H1 (cell line): ENCODE data around the gene DAZAP1. TPM values are rescaled to one million over a fixed set of nuclear protein-coding genes. Genes with fewer than 3 reads are reported as not detected.
A peak's percentile ranks its signal among the peaks of the same experiment; 100 is the strongest.

Experiments
- CREB1 ChIP-seq: IDR thresholded peaks from 2 replicates; pipeline ENCODE4 v1.6.1; 2012; ENCODE audit warnings: inconsistent platforms
- EP300 ChIP-seq, 2 experiments: IDR thresholded peaks; 1 replicate in 1 of 2; 2 replicates in 1 of 2; pipeline ENCODE4 v1.6.1; 2011 to 2012; ENCODE audit warnings: low read depth in 2 of 2, low read length in 2 of 2, mild to moderate bottlenecking in 2 of 2, borderline replicate concordance in 1 of 2, inconsistent platforms in 1 of 2, moderate library complexity in 1 of 2
- JUND ChIP-seq: IDR thresholded peaks from 2 replicates; pipeline ENCODE4 v1.6.1; 2011; ENCODE audit warnings: mild to moderate bottlenecking, improper control_type of control experiment, low read length
- SIRT6 ChIP-seq: IDR thresholded peaks from one replicate; pipeline ENCODE4 v1.7.1; 2012; ENCODE audit warnings: low read length, inconsistent platforms
- TEAD4 ChIP-seq: IDR thresholded peaks from 2 replicates; pipeline ENCODE4 v1.6.1; 2012; ENCODE audit warnings: low read depth, low read length, inconsistent platforms, mixed read lengths
- YY1 ChIP-seq: IDR thresholded peaks from 2 replicates; pipeline ENCODE4 v1.6.1; 2011; ENCODE audit warnings: low read depth, mild to moderate bottlenecking, low read length
- polyA plus RNA-seq, 7 experiments: library from polyadenylated mRNA; depleted of rRNA in 3 of 7; stranded (reverse) in 5 of 7; unstranded in 2 of 7; fragments of >200 nt in 5 of 7; fragments of 200-250 nt in 2 of 7; gene quantifications; 1 replicate in 5 of 7; 2 replicates in 1 of 7; 4 replicates in 1 of 7; pipeline versions ENCODE4 v1.2.1 to v1.2.3, GENCODE V29; 2011 to 2013; ENCODE audit warnings: missing spikeins in 2 of 7, mixed read lengths in 2 of 7
- total RNA-seq: library from RNA; stranded (reverse); fragmentation: NEBNext Ultra II Directional; extraction: Animal tissue kit (Norgen Biotek cat#: 25700); gene quantifications from 2 replicates; pipeline ENCODE4 v1.2.1, GENCODE V29; 2021
- TF ChIP-seq, protein P1 (sequence below): IDR thresholded peaks from 2 replicates; pipeline ENCODE4 v1.6.1; 2012; ENCODE audit warnings: low read length, inconsistent platforms
- TF ChIP-seq, protein P2 (sequence below): fragments of 300-600 bp; sonication (generic); IDR thresholded peaks from 2 replicates; pipeline ENCODE4 v1.7.1; 2012; ENCODE audit warnings: low read length, moderate library complexity, mild to moderate bottlenecking, inconsistent platforms; ENCODE audit not compliant: insufficient replicate concordance

The DAZAP1 gene
- total and polyA plus RNA-seq, 2 of the 8 experiments (the other 6 are each of a cell fraction or from before 2014, with no cell fraction given) = 79.6 to 341 TPM

DNA sequence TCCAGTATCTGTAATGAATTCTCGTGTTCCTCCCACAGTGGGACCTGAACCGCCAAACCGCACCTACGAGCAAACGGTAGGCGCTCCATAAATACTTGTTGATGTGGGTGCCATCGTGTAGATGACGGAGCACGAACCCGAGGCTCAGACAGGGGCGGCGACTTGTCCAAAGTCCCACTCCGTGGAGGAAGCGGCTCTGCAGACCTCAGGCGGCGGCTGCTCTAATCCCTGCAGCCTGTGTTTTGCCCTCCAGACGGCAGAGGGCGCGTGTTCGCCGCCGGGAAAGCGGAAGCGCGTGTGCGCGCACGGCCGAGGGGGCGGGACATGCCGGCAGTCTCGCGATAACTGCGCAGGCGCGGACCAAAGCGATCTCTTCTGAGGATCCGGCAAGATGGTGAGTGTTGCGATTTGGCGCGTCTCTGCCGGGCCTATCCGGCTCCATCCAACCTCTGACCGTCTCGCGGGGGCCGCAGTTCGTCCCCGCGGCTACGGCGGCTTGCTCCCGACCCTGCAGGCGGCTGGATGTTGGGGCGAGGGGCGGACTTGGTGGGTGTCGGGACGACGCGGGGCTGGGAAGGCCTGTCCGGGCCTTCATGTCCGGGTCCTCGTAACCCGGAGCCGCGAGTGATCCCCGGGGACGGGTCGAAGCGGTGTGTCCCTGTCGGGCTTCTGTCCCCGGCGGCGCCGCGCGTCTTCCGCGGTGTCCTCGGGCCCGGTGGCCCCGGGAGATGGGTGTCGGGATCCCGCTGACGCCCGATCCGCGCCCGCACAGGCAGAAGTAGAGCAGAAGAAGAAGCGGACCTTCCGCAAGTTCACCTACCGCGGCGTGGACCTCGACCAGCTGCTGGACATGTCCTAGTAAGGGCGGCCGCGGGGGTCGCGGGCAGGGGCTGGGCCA lies 30.9 kb downstream of the DAZAP1 start, which contains the start of gene RPS15 (continued):
- no peak for TF ChIP-seq SIRT6
- peak; percentile 69; the same call in 1 of the 2 replicates for TF ChIP-seq JUND
- TF ChIP-seq TEAD4 = 0 out of 2 replicates have a peak, but pooled peaks have one; percentile 9
- TF ChIP-seq, protein P1, sequence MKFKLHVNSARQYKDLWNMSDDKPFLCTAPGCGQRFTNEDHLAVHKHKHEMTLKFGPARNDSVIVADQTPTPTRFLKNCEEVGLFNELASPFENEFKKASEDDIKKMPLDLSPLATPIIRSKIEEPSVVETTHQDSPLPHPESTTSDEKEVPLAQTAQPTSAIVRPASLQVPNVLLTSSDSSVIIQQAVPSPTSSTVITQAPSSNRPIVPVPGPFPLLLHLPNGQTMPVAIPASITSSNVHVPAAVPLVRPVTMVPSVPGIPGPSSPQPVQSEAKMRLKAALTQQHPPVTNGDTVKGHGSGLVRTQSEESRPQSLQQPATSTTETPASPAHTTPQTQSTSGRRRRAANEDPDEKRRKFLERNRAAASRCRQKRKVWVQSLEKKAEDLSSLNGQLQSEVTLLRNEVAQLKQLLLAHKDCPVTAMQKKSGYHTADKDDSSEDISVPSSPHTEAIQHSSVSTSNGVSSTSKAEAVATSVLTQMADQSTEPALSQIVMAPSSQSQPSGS = no peak; the same call in 1 of the 2 replicates
- TF ChIP-seq YY1 = peak; percentile 82
- TF ChIP-seq, protein P2, sequence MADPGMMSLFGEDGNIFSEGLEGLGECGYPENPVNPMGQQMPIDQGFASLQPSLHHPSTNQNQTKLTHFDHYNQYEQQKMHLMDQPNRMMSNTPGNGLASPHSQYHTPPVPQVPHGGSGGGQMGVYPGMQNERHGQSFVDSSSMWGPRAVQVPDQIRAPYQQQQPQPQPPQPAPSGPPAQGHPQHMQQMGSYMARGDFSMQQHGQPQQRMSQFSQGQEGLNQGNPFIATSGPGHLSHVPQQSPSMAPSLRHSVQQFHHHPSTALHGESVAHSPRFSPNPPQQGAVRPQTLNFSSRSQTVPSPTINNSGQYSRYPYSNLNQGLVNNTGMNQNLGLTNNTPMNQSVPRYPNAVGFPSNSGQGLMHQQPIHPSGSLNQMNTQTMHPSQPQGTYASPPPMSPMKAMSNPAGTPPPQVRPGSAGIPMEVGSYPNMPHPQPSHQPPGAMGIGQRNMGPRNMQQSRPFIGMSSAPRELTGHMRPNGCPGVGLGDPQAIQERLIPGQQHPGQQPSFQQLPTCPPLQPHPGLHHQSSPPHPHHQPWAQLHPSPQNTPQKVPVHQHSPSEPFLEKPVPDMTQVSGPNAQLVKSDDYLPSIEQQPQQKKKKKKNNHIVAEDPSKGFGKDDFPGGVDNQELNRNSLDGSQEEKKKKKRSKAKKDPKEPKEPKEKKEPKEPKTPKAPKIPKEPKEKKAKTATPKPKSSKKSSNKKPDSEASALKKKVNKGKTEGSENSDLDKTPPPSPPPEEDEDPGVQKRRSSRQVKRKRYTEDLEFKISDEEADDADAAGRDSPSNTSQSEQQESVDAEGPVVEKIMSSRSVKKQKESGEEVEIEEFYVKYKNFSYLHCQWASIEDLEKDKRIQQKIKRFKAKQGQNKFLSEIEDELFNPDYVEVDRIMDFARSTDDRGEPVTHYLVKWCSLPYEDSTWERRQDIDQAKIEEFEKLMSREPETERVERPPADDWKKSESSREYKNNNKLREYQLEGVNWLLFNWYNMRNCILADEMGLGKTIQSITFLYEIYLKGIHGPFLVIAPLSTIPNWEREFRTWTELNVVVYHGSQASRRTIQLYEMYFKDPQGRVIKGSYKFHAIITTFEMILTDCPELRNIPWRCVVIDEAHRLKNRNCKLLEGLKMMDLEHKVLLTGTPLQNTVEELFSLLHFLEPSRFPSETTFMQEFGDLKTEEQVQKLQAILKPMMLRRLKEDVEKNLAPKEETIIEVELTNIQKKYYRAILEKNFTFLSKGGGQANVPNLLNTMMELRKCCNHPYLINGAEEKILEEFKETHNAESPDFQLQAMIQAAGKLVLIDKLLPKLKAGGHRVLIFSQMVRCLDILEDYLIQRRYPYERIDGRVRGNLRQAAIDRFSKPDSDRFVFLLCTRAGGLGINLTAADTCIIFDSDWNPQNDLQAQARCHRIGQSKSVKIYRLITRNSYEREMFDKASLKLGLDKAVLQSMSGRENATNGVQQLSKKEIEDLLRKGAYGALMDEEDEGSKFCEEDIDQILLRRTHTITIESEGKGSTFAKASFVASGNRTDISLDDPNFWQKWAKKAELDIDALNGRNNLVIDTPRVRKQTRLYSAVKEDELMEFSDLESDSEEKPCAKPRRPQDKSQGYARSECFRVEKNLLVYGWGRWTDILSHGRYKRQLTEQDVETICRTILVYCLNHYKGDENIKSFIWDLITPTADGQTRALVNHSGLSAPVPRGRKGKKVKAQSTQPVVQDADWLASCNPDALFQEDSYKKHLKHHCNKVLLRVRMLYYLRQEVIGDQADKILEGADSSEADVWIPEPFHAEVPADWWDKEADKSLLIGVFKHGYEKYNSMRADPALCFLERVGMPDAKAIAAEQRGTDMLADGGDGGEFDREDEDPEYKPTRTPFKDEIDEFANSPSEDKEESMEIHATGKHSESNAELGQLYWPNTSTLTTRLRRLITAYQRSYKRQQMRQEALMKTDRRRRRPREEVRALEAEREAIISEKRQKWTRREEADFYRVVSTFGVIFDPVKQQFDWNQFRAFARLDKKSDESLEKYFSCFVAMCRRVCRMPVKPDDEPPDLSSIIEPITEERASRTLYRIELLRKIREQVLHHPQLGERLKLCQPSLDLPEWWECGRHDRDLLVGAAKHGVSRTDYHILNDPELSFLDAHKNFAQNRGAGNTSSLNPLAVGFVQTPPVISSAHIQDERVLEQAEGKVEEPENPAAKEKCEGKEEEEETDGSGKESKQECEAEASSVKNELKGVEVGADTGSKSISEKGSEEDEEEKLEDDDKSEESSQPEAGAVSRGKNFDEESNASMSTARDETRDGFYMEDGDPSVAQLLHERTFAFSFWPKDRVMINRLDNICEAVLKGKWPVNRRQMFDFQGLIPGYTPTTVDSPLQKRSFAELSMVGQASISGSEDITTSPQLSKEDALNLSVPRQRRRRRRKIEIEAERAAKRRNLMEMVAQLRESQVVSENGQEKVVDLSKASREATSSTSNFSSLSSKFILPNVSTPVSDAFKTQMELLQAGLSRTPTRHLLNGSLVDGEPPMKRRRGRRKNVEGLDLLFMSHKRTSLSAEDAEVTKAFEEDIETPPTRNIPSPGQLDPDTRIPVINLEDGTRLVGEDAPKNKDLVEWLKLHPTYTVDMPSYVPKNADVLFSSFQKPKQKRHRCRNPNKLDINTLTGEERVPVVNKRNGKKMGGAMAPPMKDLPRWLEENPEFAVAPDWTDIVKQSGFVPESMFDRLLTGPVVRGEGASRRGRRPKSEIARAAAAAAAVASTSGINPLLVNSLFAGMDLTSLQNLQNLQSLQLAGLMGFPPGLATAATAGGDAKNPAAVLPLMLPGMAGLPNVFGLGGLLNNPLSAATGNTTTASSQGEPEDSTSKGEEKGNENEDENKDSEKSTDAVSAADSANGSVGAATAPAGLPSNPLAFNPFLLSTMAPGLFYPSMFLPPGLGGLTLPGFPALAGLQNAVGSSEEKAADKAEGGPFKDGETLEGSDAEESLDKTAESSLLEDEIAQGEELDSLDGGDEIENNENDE = no peak
- TF ChIP-seq CREB1 = peak; percentile 81
- no peak for TF ChIP-seq EP300 (IDR thresholded peaks at IDR 0.05; ENCODE audit: borderline replicate concordance in 1 of 2, low read depth in 2 of 2, low read length in 2 of 2)
